Erythroblast (primary cell): ENCODE data around the gene CSNK1E.

ENCODE experiments used
- GATA1 ChIP-seq: IDR thresholded peaks from 2 replicates; pipeline ENCODE4 v1.6.1; 2011; ENCODE audit warnings: low read depth, mild to moderate bottlenecking, control low read depth, low read length, moderate library complexity
- POLR2A ChIP-seq: IDR thresholded peaks from 2 replicates; pipeline ENCODE4 v1.6.1; 2011; ENCODE audit warnings: mild to moderate bottlenecking, low read length

GRCh38 chr22:38304526-38304925 lies 12.7 kb downstream of the CSNK1E start:
- TF ChIP-seq POLR2A, result no peak
- TF ChIP-seq GATA1, result no peak
